SJCRH30 (cell line): ENCODE data around the gene FAXC. TPM values are rescaled to one million over a fixed set of nuclear protein-coding genes. Genes with fewer than 3 reads are reported as not detected.

ENCODE experiments used
- DNase-seq, 2 experiments: peaks; one replicate each; pipeline ENCODE4 v3.0.0-alpha.2; 2015 to 2020
- H3K27ac ChIP-seq: fragments of 250-450 bp; sonication (Bioruptor Pico); 2 replicates; pipeline ENCODE4 v1.5.1; 2020; ENCODE audit warnings: mild to moderate bottlenecking, moderate library complexity
- H3K27me3 ChIP-seq: fragments of 250-450 bp; sonication (Bioruptor Pico); 2 replicates; pipeline ENCODE4 v1.5.1; 2020; ENCODE audit warnings: mild to moderate bottlenecking, moderate library complexity
- H3K36me3 ChIP-seq: fragments of 250-450 bp; sonication (Bioruptor Pico); 2 replicates; pipeline ENCODE4 v1.5.1; 2020; ENCODE audit warnings: mild to moderate bottlenecking, moderate library complexity
- H3K4me1 ChIP-seq: fragments of 250-450 bp; sonication (Bioruptor Pico); 2 replicates; pipeline ENCODE4 v1.5.1; 2020; ENCODE audit warnings: mild to moderate bottlenecking, moderate library complexity
- H3K4me3 ChIP-seq: fragments of 250-450 bp; sonication (Bioruptor Pico); 2 replicates; pipeline ENCODE4 v1.5.1; 2020; ENCODE audit warnings: mild to moderate bottlenecking, moderate library complexity
- H3K9me3 ChIP-seq: fragments of 250-450 bp; sonication (Bioruptor Pico); replicated peaks from 2 replicates; pipeline ENCODE4 v1.5.1; 2020; ENCODE audit warnings: mild to moderate bottlenecking, moderate library complexity
- total RNA-seq: library from RNA; depleted of rRNA; stranded (reverse); fragments of >200 nt; shearing (Covaris generic); gene quantifications from 2 replicates; pipeline ENCODE4 v1.2.3, GENCODE V29; 2014; rRNA removed

Gene FAXC
- total RNA-seq, 1 experiment from 2014 or later = 7.4 TPM

DNA sequence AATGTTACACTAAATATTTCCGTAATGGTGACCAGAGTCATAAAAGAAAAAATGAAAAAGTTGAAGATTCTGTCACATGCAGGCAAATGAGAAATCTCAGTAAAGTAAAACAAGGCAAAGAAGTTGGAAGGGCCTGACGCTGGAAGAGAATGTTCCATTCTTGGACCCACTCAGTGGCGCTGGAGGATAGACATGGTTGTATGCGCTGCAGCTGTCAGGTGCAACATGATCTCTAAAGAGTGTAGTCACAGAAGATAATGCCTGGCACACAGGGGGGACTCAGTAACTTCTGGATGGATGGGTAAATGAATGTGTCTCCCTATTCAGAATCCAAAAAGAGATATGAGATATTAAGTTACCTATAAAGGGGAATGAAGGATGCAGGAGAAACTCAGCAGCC is 116.3 kb downstream of the FAXC start:
- H3K9me3 ChIP-seq = no peaks in the 10 kb centered on the region; the same call in 1 of the 2 replicates
- peaks cover 7% of the 10 kb centered on the region; the same call in 1 of the 2 replicates for H3K27me3 ChIP-seq
- no peaks in the 10 kb centered on the region for H3K4me1 ChIP-seq
- H3K4me3 ChIP-seq = no peak overlapping the region
- DNase-seq = peak in 1 of 2 experiments; percentile 33
- no peaks in the 10 kb centered on the region for H3K36me3 ChIP-seq
- H3K27ac ChIP-seq = no peak overlapping the region

DNA sequence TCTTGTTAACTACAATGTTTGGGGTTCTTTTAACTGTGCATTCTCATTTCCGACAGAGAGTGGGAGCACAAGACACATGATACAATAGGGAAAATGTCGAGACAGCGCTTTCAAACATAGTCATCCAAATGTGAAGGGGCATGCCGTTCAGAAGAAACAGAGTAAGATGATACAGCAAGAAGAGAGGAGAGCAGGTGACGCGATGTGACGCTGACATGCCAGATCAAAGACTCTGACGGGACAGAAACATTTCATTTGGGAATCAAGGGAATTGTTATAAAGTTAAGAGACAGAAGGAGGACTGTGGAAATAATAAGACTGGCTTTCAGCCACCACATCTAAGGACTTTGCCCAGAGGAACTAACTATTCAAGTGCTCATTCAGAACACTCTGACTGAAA is 117.4 kb downstream of the FAXC start:
- no peak for DNase-seq
- Histone ChIP-seq H3K4me3 (no peak overlapping the region), H3K27me3 (peaks cover 7% of the 10 kb centered on the region; the same call in 1 of the 2 replicates), H3K36me3 (no peaks in the 10 kb centered on the region), H3K27ac (no peak overlapping the region), H3K4me1 (no peaks in the 10 kb centered on the region), H3K9me3 (no peaks in the 10 kb centered on the region; the same call in 1 of the 2 replicates)

DNA sequence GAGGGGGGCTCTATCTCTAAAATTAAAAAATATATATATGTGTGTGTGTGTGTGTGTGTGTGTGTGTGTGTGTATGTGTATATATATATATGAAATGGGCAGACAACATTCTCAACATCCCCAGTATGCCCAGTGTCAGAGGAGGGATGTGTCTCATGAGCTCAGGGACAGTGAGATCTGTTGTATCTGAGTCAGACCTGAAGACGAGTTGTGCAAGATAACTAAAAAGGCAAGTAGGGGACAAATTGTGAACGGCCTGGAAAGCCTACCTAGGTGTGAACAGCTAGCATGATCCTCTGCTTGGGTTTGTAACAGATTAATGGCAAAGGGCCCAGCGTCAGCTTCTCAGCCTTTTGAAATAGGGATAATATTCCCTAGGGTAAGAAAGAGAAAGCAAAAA is 124.3 kb downstream of the FAXC start:
- Histone ChIP-seq H3K4me3 (no peak overlapping the region), H3K27me3 (no peaks in the 10 kb centered on the region), H3K27ac (no peak overlapping the region), H3K36me3 (no peaks in the 10 kb centered on the region), H3K4me1 (no peaks in the 10 kb centered on the region), H3K9me3 (no peaks in the 10 kb centered on the region; the same call in 1 of the 2 replicates)
- DNase-seq = no peak

Other genes starting within 250 kb of the FAXC start
- gene COQ3, start 44.5 kb upstream of the FAXC start, total RNA-seq = 13.9 and 15.9 TPM in 2 replicates
- gene PNISR, start 75.6 kb upstream of the FAXC start, total RNA-seq = 74.4 and 110 TPM in 2 replicates
- 19.4 and 20.0 TPM in 2 replicates for gene USP45, start 165.7 kb upstream of the FAXC start, total RNA-seq
- 122 and 128 TPM in 2 replicates for gene CCNC, start 219.0 kb upstream of the FAXC start, total RNA-seq